ENCODE results near the gene ELMO1.

- no peak for TF ChIP-seq CTCF (IDR thresholded peaks at IDR 0.05)
- no peak for TF ChIP-seq POLR2A (IDR thresholded peaks at IDR 0.05)
These were observed 334.9 kb downstream of the ELMO1 start for GRCh38 chr7:37113661-37114355.

All from body of pancreas (tissue), 4 donors.